ENCODE measurements around the gene QRFP. TPM values are rescaled to one million over a fixed set of nuclear protein-coding genes. Genes with fewer than 3 reads are reported as not detected.
A peak's percentile ranks its signal among the peaks of the same experiment; 100 is the strongest.

The QRFP gene
- total RNA-seq, 1 donor, result not detected

- no peaks in the 10 kb centered on the region for H3K9me3 ChIP-seq (ENCODE audit: low read depth, low read length)
- peaks cover 5% of the 10 kb centered on the region for H4K20me1 ChIP-seq (ENCODE audit: insufficient read depth, low read length)
- no peaks in the 10 kb centered on the region for H3K36me3 ChIP-seq (ENCODE audit: insufficient read depth, low read length)
- no peaks in the 10 kb centered on the region for H3K79me2 ChIP-seq (ENCODE audit: insufficient read depth, low read length)
- peaks cover 43% of the 10 kb centered on the region for H3K27me3 ChIP-seq (ENCODE audit: insufficient read depth, low read length)
- H3K4me3 ChIP-seq (ENCODE audit: insufficient read depth, low read length), result no peak overlapping the region
- H2AFZ ChIP-seq (ENCODE audit: low read length), result no peak overlapping the region
- DNase-seq (ENCODE audit: insufficient read length, low spot score, missing footprints), result peak; percentile 74
- peaks cover under 1% of the 10 kb centered on the region for H3K4me1 ChIP-seq (ENCODE audit: insufficient read depth, low read length)
- no peak for TF ChIP-seq CTCF (IDR thresholded peaks at IDR 0.05; ENCODE audit: extremely low read depth, low read depth, low read length)
- no peak overlapping the region for H3K27ac ChIP-seq (ENCODE audit: low read depth, low read length)
- no peak overlapping the region for H3K4me2 ChIP-seq (ENCODE audit: insufficient read depth, low read length)
These were observed 46.6 kb upstream of the QRFP start for GRCh38 chr9:130943221-130943620.

- H4K20me1 ChIP-seq (ENCODE audit: insufficient read depth, low read length), result peaks cover 5% of the 10 kb centered on the region
- H3K9me3 ChIP-seq (ENCODE audit: low read depth, low read length), result no peaks in the 10 kb centered on the region
- H3K27ac ChIP-seq (ENCODE audit: low read depth, low read length), result no peak overlapping the region
- no peaks in the 10 kb centered on the region for H3K79me2 ChIP-seq (ENCODE audit: insufficient read depth, low read length)
- no peak overlapping the region for H3K4me2 ChIP-seq (ENCODE audit: insufficient read depth, low read length)
- peak; percentile 30 for DNase-seq (ENCODE audit: insufficient read length, low spot score, missing footprints)
- peaks cover 6% of the 10 kb centered on the region for H3K4me1 ChIP-seq (ENCODE audit: insufficient read depth, low read length)
- H3K4me3 ChIP-seq (ENCODE audit: insufficient read depth, low read length), result no peak overlapping the region
- H3K36me3 ChIP-seq (ENCODE audit: insufficient read depth, low read length), result no peaks in the 10 kb centered on the region
- TF ChIP-seq CTCF (IDR thresholded peaks at IDR 0.05; ENCODE audit: extremely low read depth, low read depth, low read length), result no peak
- H3K27me3 ChIP-seq (ENCODE audit: insufficient read depth, low read length), result peaks cover 38% of the 10 kb centered on the region
- H2AFZ ChIP-seq (ENCODE audit: low read length), result no peak overlapping the region
These were observed 46.1 kb upstream of the QRFP start for GRCh38 chr9:130942679-130943078.

GRCh38 chr9:130942084-130942483 is 45.5 kb upstream of the QRFP start:
- Histone ChIP-seq H3K36me3 (ENCODE audit: insufficient read depth, low read length) (no peaks in the 10 kb centered on the region), H3K9me3 (ENCODE audit: low read depth, low read length) (no peaks in the 10 kb centered on the region), H3K27me3 (ENCODE audit: insufficient read depth, low read length) (peaks cover 36% of the 10 kb centered on the region), H3K4me3 (ENCODE audit: insufficient read depth, low read length) (no peak overlapping the region), H4K20me1 (ENCODE audit: insufficient read depth, low read length) (peaks cover 5% of the 10 kb centered on the region), H3K4me1 (ENCODE audit: insufficient read depth, low read length) (peaks cover 10% of the 10 kb centered on the region), H3K27ac (ENCODE audit: low read depth, low read length) (no peak overlapping the region), H3K79me2 (ENCODE audit: insufficient read depth, low read length) (no peaks in the 10 kb centered on the region), H2AFZ (ENCODE audit: low read length) (no peak overlapping the region), H3K4me2 (ENCODE audit: insufficient read depth, low read length) (no peak overlapping the region)
- peak; percentile 64 for DNase-seq (ENCODE audit: insufficient read length, low spot score, missing footprints)
- TF ChIP-seq CTCF (IDR thresholded peaks at IDR 0.05; ENCODE audit: extremely low read depth, low read depth, low read length), result no peak

- Histone ChIP-seq H3K79me2 (ENCODE audit: insufficient read depth, low read length) (no peaks in the 10 kb centered on the region), H3K27ac (ENCODE audit: low read depth, low read length) (no peak overlapping the region), H3K4me3 (ENCODE audit: insufficient read depth, low read length) (no peak overlapping the region), H2AFZ (ENCODE audit: low read length) (no peak overlapping the region), H3K4me1 (ENCODE audit: insufficient read depth, low read length) (peaks cover 20% of the 10 kb centered on the region), H3K9me3 (ENCODE audit: low read depth, low read length) (no peaks in the 10 kb centered on the region), H3K36me3 (ENCODE audit: insufficient read depth, low read length) (no peaks in the 10 kb centered on the region), H3K4me2 (ENCODE audit: insufficient read depth, low read length) (no peak overlapping the region), H4K20me1 (ENCODE audit: insufficient read depth, low read length) (peaks cover 5% of the 10 kb centered on the region), H3K27me3 (ENCODE audit: insufficient read depth, low read length) (peaks cover 35% of the 10 kb centered on the region)
- peak; percentile 63 for TF ChIP-seq CTCF (IDR thresholded peaks at IDR 0.05; ENCODE audit: extremely low read depth, low read depth, low read length)
- peak; percentile 94 for DNase-seq (ENCODE audit: insufficient read length, low spot score, missing footprints)
These were observed 44.3 kb upstream of the QRFP start for GRCh38 chr9:130940693-130941576.

All from osteoblast (primary cell).